ENCODE data around the gene KAZN.

DNA sequence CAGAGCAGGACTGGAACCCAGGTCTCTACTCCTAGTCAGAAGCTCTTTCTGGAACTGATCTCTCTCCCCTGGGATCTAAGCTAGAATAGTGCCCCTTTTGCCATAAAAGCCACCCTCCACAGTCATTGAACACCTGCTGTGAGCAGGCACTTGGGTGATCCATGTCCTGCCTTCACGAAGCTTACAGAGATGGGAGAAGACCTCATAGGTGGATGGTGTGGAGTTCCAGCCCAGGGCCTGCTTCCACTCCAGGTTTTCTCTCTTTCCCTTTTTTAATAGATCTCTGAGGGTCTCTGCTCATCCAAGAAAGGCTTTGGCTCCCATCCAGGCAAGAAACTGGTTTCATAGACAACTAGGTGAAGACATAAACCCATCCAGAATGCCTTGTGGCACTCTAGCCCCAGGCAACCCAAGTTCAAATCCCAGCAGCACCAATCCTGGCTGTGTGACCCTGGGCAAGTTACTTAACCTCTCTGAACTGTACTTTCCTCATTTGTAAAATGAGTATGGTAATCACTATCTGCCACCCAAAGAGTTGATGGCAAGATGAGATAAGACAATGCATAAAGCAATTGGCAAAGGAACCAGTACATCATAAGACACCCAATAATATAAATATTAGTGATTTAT is 508.7 kb downstream of the KAZN start:
- TF ChIP-seq, protein P1, sequence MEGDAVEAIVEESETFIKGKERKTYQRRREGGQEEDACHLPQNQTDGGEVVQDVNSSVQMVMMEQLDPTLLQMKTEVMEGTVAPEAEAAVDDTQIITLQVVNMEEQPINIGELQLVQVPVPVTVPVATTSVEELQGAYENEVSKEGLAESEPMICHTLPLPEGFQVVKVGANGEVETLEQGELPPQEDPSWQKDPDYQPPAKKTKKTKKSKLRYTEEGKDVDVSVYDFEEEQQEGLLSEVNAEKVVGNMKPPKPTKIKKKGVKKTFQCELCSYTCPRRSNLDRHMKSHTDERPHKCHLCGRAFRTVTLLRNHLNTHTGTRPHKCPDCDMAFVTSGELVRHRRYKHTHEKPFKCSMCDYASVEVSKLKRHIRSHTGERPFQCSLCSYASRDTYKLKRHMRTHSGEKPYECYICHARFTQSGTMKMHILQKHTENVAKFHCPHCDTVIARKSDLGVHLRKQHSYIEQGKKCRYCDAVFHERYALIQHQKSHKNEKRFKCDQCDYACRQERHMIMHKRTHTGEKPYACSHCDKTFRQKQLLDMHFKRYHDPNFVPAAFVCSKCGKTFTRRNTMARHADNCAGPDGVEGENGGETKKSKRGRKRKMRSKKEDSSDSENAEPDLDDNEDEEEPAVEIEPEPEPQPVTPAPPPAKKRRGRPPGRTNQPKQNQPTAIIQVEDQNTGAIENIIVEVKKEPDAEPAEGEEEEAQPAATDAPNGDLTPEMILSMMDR (optimal IDR thresholded peaks at IDR 0.05 in 1 of 3, IDR thresholded peaks at IDR 0.05 in 1 of 3, conservative IDR thresholded peaks at IDR 0.05 in 1 of 3; ENCODE audit: extremely low read depth in 1 of 3, insufficient read depth in 2 of 3, low read length in 3 of 3) = no peak
- no peak for TF ChIP-seq EZH2 (IDR thresholded peaks at IDR 0.05; ENCODE audit: low read length)
